ENCODE data around the gene SCUBE1. TPM values are rescaled to one million over a fixed set of nuclear protein-coding genes. Genes with fewer than 3 reads are reported as not detected.

Gene SCUBE1
- total RNA-seq, 2 experiments from 2014 or later: not detected

- Histone ChIP-seq H2AFZ (ENCODE audit: low read length) (no peak overlapping the region), H3K4me2 (ENCODE audit: low read length) (no peak overlapping the region), H3K9me2 (ENCODE audit: insufficient read depth, low read length) (no peaks in the 10 kb centered on the region), H3K36me3 (ENCODE audit: insufficient read depth, low read length) (no peaks in the 10 kb centered on the region), H3K4me3 (ENCODE audit: low read depth, low read length, poor library complexity, severe bottlenecking) (no peak overlapping the region), H3K4me1 (ENCODE audit: insufficient read depth, low read length, poor library complexity, severe bottlenecking) (no peaks in the 10 kb centered on the region), H3K27ac (ENCODE audit: low read depth, low read length, poor library complexity, severe bottlenecking) (no peak overlapping the region), H4K20me1 (ENCODE audit: insufficient read depth, low read length) (no peaks in the 10 kb centered on the region), H3K9me3 (ENCODE audit: low read length) (no peaks in the 10 kb centered on the region), H3K79me2 (ENCODE audit: insufficient read depth, low read depth, low read length) (no peaks in the 10 kb centered on the region)
- TF ChIP-seq EZH2phosphoT487 (IDR thresholded peaks at IDR 0.05; ENCODE audit: borderline replicate concordance, low read depth, low read length): no peak
- TF ChIP-seq, protein P1, sequence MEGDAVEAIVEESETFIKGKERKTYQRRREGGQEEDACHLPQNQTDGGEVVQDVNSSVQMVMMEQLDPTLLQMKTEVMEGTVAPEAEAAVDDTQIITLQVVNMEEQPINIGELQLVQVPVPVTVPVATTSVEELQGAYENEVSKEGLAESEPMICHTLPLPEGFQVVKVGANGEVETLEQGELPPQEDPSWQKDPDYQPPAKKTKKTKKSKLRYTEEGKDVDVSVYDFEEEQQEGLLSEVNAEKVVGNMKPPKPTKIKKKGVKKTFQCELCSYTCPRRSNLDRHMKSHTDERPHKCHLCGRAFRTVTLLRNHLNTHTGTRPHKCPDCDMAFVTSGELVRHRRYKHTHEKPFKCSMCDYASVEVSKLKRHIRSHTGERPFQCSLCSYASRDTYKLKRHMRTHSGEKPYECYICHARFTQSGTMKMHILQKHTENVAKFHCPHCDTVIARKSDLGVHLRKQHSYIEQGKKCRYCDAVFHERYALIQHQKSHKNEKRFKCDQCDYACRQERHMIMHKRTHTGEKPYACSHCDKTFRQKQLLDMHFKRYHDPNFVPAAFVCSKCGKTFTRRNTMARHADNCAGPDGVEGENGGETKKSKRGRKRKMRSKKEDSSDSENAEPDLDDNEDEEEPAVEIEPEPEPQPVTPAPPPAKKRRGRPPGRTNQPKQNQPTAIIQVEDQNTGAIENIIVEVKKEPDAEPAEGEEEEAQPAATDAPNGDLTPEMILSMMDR (conservative IDR thresholded peaks at IDR 0.05; ENCODE audit: low read length): no peak
- intact Hi-C loops (cut with micrococcal nuclease; ENCODE audit: unreplicated experiment): no loop called here
- ChIA-PET CTCF (ENCODE audit: unreplicated experiment) (no interaction called here), POLR2A (no interaction called here)
- DNase-seq (ENCODE audit: low spot score): no peak
- no TSS peak for BruUV-seq (replicated peaks)
These were observed 12.7 kb downstream of the SCUBE1 start for GRCh38 chr22:43330178-43331068.

DNA sequence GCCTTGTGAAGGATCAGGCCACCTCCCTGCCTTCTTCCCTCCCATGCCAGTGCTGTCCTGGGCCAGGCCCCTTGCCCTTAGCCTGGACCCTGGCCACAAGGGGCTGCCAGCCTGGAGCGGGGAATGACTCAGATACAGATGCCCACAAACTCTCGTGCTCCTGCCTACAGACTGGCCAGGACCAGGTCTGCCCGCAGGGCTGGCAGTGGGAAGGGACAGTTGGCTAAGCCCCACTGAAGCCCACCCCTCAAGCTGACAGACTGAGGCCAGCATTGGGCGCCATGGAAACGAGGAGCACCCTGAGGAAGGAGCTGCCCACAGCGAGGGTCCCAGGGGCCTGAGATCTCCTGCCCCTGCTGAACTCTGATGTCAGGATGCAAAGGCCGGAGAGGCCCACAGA lies 14.1 kb downstream of the SCUBE1 start:
- DNase-seq (ENCODE audit: low spot score): no peak
- no TSS peak for BruUV-seq (replicated peaks)
- Histone ChIP-seq H3K79me2 (ENCODE audit: insufficient read depth, low read depth, low read length) (no peaks in the 10 kb centered on the region), H3K9me3 (ENCODE audit: low read length) (no peaks in the 10 kb centered on the region), H3K9me2 (ENCODE audit: insufficient read depth, low read length) (no peaks in the 10 kb centered on the region), H3K4me2 (ENCODE audit: low read length) (no peak overlapping the region), H3K4me1 (ENCODE audit: insufficient read depth, low read length, poor library complexity, severe bottlenecking) (no peaks in the 10 kb centered on the region), H2AFZ (ENCODE audit: low read length) (no peak overlapping the region), H3K27ac (ENCODE audit: low read depth, low read length, poor library complexity, severe bottlenecking) (no peak overlapping the region), H3K36me3 (ENCODE audit: insufficient read depth, low read length) (no peaks in the 10 kb centered on the region), H4K20me1 (ENCODE audit: insufficient read depth, low read length) (no peaks in the 10 kb centered on the region), H3K4me3 (ENCODE audit: low read depth, low read length, poor library complexity, severe bottlenecking) (no peak overlapping the region)
- TF ChIP-seq EZH2phosphoT487 (IDR thresholded peaks at IDR 0.05; ENCODE audit: borderline replicate concordance, low read depth, low read length): no peak
- TF ChIP-seq, protein P1 (conservative IDR thresholded peaks at IDR 0.05; ENCODE audit: low read length): no peak
- intact Hi-C loops (cut with micrococcal nuclease; ENCODE audit: unreplicated experiment): no loop called here
- ChIA-PET CTCF (ENCODE audit: unreplicated experiment) (no interaction called here), POLR2A (no interaction called here)

- no TSS peak for BruUV-seq (replicated peaks)
- ChIA-PET CTCF (ENCODE audit: unreplicated experiment) (no interaction called here), POLR2A (no interaction called here)
- Histone ChIP-seq H3K9me2 (ENCODE audit: insufficient read depth, low read length) (no peaks in the 10 kb centered on the region), H3K36me3 (ENCODE audit: insufficient read depth, low read length) (no peaks in the 10 kb centered on the region), H3K79me2 (ENCODE audit: insufficient read depth, low read depth, low read length) (no peaks in the 10 kb centered on the region), H3K4me1 (ENCODE audit: insufficient read depth, low read length, poor library complexity, severe bottlenecking) (no peaks in the 10 kb centered on the region), H3K9me3 (ENCODE audit: low read length) (no peaks in the 10 kb centered on the region), H2AFZ (ENCODE audit: low read length) (no peak overlapping the region), H3K4me2 (ENCODE audit: low read length) (no peak overlapping the region), H4K20me1 (ENCODE audit: insufficient read depth, low read length) (no peaks in the 10 kb centered on the region), H3K4me3 (ENCODE audit: low read depth, low read length, poor library complexity, severe bottlenecking) (no peak overlapping the region), H3K27ac (ENCODE audit: low read depth, low read length, poor library complexity, severe bottlenecking) (no peak overlapping the region)
- TF ChIP-seq, protein P1 (conservative IDR thresholded peaks at IDR 0.05; ENCODE audit: low read length): no peak
- no peak for TF ChIP-seq EZH2phosphoT487 (IDR thresholded peaks at IDR 0.05; ENCODE audit: borderline replicate concordance, low read depth, low read length)
- intact Hi-C loops (cut with micrococcal nuclease; ENCODE audit: unreplicated experiment): no loop called here
- no peak for DNase-seq (ENCODE audit: low spot score)
These were observed 16.1 kb downstream of the SCUBE1 start for GRCh38 chr22:43327157-43327438.
